HL-60 (cell line): ENCODE results near the gene ANKS3.

Experiments
- GABPA ChIP-seq: IDR thresholded peaks from 2 replicates; pipeline ENCODE4 v1.6.1; 2012; ENCODE audit warnings: low read depth
- POLR2AphosphoS5 ChIP-seq: IDR thresholded peaks from 2 replicates; pipeline ENCODE4 v1.6.1; 2012; ENCODE audit warnings: low read depth
- TF ChIP-seq, protein P1 (sequence below): IDR thresholded peaks from one replicate; pipeline ENCODE4 v1.5.1; 2011; ENCODE audit warnings: low read length, control low read depth, inconsistent platforms; ENCODE audit not compliant: insufficient read depth
- TF ChIP-seq, protein P2 (sequence below): IDR thresholded peaks from 2 replicates; pipeline ENCODE4 v1.6.1; 2012; ENCODE audit warnings: low read depth; ENCODE audit not compliant: insufficient replicate concordance

DNA sequence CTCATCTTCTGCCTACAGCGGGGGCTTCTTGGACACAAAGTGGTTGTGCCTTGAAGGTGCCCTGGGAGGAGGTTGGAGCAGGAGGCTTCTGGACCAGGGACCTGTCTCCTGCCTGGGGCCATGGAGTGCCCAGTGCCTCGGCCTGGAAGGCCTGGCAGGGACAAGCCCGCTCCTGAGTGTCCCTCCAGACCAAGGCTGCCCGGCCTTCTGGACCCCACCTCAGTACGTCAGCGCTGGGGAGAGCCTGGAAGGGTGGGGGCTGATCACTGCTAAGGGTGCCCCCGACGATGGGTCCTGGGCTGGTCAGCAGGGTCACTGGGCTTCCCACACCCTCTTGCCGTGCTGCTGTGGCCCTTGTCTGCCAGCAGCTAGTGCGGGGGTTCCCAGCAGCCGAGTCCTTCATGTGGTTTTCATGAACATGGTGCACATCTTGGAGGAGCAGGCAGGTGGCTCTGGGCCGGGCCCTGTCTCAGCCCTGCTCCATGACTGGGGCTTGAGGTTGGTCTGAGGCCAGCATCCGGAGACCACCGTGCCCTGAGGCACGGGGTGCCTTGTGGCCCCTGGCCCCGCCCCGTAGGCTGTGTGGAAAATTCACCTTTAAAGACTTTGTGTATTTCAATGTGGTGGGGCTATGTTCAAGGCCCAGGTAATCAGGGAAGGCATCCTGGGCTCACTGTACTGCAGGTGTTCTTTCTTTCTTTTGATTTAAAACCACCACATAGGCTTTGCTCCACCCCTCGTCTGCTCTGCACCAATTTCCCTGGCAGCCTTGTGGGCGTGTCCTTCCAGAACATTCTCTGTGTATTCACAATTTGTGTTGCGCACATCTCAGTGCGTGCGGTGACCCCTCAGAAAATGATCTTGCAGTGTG is 87.1 kb downstream of the ANKS3 start:
- TF ChIP-seq, protein P1, sequence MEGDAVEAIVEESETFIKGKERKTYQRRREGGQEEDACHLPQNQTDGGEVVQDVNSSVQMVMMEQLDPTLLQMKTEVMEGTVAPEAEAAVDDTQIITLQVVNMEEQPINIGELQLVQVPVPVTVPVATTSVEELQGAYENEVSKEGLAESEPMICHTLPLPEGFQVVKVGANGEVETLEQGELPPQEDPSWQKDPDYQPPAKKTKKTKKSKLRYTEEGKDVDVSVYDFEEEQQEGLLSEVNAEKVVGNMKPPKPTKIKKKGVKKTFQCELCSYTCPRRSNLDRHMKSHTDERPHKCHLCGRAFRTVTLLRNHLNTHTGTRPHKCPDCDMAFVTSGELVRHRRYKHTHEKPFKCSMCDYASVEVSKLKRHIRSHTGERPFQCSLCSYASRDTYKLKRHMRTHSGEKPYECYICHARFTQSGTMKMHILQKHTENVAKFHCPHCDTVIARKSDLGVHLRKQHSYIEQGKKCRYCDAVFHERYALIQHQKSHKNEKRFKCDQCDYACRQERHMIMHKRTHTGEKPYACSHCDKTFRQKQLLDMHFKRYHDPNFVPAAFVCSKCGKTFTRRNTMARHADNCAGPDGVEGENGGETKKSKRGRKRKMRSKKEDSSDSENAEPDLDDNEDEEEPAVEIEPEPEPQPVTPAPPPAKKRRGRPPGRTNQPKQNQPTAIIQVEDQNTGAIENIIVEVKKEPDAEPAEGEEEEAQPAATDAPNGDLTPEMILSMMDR: no peak
- TF ChIP-seq POLR2AphosphoS5: no peak
- TF ChIP-seq GABPA: no peak
- TF ChIP-seq, protein P2, sequence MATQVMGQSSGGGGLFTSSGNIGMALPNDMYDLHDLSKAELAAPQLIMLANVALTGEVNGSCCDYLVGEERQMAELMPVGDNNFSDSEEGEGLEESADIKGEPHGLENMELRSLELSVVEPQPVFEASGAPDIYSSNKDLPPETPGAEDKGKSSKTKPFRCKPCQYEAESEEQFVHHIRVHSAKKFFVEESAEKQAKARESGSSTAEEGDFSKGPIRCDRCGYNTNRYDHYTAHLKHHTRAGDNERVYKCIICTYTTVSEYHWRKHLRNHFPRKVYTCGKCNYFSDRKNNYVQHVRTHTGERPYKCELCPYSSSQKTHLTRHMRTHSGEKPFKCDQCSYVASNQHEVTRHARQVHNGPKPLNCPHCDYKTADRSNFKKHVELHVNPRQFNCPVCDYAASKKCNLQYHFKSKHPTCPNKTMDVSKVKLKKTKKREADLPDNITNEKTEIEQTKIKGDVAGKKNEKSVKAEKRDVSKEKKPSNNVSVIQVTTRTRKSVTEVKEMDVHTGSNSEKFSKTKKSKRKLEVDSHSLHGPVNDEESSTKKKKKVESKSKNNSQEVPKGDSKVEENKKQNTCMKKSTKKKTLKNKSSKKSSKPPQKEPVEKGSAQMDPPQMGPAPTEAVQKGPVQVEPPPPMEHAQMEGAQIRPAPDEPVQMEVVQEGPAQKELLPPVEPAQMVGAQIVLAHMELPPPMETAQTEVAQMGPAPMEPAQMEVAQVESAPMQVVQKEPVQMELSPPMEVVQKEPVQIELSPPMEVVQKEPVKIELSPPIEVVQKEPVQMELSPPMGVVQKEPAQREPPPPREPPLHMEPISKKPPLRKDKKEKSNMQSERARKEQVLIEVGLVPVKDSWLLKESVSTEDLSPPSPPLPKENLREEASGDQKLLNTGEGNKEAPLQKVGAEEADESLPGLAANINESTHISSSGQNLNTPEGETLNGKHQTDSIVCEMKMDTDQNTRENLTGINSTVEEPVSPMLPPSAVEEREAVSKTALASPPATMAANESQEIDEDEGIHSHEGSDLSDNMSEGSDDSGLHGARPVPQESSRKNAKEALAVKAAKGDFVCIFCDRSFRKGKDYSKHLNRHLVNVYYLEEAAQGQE: no peak
